HUES6 (cell line): ENCODE data around the gene CISTR.

Experiments
- H3K27ac ChIP-seq: 2 replicates; pipeline ENCODE4 v1.7.0; 2013; ENCODE audit warnings: low read depth, mild to moderate bottlenecking, low read length, inconsistent platforms
- H3K27me3 ChIP-seq: 2 replicates; pipeline ENCODE4 v1.6.1; 2013; ENCODE audit warnings: low read length; ENCODE audit not compliant: control insufficient read depth, insufficient read depth
- H3K36me3 ChIP-seq: 2 replicates; pipeline ENCODE4 v1.6.1; 2013; ENCODE audit warnings: low read length; ENCODE audit not compliant: control insufficient read depth, insufficient read depth
- H3K4me1 ChIP-seq: 2 replicates; pipeline ENCODE4 v1.6.1; 2013; ENCODE audit warnings: low read length; ENCODE audit not compliant: control insufficient read depth, insufficient read depth
- H3K4me3 ChIP-seq: 2 replicates; pipeline ENCODE4 v1.5.1; 2013; ENCODE audit warnings: low read depth, low read length
- H3K9ac ChIP-seq: one replicate; pipeline ENCODE4 v1.6.1; 2013; ENCODE audit warnings: mild to moderate bottlenecking, low read length
- H3K9me3 ChIP-seq: 2 replicates; pipeline ENCODE4 v1.6.1; 2013; ENCODE audit warnings: low read depth, low read length; ENCODE audit not compliant: control insufficient read depth, insufficient read depth

CISTR gene

DNA sequence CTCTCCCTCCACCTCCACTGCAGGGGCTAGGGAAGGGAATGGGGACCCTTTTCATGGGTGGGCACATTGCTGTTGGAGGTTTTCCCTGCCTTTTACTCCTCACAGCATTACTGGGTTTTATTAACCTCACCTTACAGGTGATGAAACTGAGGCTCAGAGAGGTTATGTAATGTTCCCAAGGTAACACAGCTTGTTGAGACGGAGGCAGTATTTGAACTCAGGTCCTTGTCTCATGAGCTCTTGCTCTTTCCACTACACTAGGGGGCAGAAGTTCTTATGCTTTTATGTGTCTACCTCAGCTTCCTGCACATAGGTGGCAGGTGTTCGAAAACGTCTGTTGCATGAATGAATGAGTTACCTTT is 11.7 kb downstream of the CISTR start:
- Histone ChIP-seq H3K27ac (no peak overlapping the region), H3K36me3 (no peaks in the 10 kb centered on the region), H3K27me3 (peaks cover 95% of the 10 kb centered on the region), H3K4me3 (peak overlapping the region; percentile 66), H3K9me3 (no peaks in the 10 kb centered on the region), H3K9ac (no peak overlapping the region), H3K4me1 (peaks cover 12% of the 10 kb centered on the region; the same call in 1 of the 2 replicates)

DNA sequence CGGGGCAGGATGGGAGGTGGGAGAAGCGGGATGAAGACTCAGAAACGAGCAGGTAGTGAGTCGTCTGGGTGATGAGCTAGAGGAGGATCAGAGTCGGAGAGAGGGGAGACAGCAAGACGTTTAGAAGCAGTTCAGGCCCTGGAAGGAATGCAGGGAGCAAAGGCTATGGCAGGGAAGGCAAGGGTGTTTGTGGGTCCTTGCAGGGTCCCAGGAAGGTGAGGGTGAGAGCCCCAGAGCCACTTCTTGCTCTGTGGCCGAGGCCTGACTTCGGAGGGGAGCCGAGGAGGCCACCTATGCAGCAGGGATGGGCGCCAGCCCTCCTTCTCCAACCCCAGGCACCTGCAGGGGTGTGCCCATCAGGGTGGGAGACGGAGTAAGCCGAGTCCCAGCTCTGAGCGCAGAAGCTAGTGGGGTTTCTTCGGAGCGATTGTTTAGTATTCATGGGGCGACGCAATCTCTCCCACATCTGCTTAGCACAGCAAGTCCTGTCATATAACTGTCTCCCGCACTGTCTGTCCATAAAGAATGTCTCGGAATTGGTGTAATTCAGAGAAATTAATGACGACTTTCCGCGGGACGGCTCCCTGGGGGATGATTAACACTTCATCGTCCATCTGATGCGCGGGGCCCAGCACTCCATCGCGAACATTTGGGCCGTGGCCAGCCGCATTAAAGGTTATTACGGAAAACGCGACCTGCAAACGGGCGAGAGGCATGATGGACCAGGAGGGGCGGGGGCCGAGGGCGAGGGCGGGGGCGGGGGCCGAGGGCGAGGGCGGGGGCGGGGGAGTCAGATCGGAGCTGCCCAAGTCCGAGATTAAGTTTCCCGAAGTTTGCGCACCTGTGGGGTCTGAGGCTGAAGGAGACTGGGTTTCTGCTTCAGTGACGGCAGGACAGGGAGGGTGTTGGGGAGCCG is 12.3 kb downstream of the CISTR start:
- peaks cover 12% of the 10 kb centered on the region; the same call in 1 of the 2 replicates for H3K4me1 ChIP-seq
- peak overlapping the region; percentile 66 for H3K4me3 ChIP-seq

DNA sequence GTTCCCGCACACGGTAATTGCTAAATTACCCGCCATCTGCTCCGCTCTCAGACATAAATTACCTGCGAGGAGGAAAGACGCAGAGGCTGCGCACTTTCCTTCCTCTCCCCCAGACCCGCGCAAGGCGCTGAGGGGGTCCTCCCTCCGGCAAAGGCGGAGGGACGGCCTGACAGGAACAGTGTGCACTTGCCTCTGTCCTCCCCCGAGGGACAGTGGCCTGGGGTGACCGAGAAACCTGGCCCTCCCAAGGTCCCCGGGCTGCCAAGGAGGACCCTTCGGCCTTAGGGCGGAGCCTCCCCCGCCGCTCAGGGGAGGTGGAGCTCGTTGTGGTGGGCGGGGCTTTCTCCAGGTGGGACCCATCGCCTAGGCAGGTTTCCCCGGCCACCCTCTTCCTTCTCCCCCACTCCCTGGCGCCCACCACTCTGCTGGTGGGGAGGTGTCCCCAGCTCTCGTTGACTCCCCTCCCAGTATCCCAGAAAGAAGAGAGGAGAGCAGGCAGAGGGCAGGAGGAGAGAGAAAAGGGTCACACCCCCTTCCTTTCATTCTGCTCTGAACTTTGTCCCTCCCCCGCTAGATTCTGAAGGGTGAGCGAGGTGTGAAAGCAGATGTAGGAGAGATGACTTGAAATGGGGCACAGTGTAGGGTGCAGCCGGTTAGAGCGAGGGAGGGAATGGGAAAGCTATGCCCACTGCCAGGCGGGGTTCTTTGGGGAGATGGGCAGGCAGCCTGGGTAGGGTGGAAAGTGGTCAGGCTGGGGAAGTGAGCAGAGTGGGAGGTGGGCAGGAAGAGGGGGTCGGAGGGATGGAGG is 13.2 kb downstream of the CISTR start:
- Histone ChIP-seq H3K36me3 (no peaks in the 10 kb centered on the region), H3K27ac (no peak overlapping the region), H3K27me3 (peaks cover 93% of the 10 kb centered on the region), H3K9me3 (no peaks in the 10 kb centered on the region), H3K9ac (peak overlapping the region; percentile 38), H3K4me1 (peaks cover 12% of the 10 kb centered on the region; the same call in 1 of the 2 replicates), H3K4me3 (peak overlapping the region; percentile 66)

More for the DNA sequence above, 12.3 kb downstream of the CISTR start:
- H3K9me3 ChIP-seq, result no peaks in the 10 kb centered on the region
- no peaks in the 10 kb centered on the region for H3K36me3 ChIP-seq
- H3K27me3 ChIP-seq, result peaks cover 95% of the 10 kb centered on the region
- H3K9ac ChIP-seq, result no peak overlapping the region
- H3K27ac ChIP-seq, result no peak overlapping the region

DNA sequence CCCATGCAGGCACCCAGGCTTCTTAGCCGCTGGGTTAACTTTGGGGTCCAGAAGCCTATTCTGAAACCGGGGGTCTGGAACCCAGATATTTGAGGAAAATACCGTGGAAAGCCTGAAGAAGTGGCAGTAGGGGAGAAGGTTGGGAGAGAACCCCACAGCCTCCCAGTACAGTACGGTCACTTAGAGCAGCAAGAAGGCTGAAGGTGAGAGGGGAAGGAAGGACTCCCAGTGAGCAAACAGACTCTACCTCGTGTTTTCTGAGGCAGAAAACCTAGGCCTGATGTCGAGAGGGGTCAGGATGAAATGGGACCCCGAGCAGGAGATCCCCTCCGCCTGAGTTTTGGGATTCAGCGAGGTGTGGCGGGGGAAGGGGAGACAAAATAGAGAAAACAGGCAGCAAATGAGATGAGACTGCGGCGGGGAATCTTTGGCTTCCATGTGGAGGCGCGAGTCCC is 13.8 kb downstream of the CISTR start:
- Histone ChIP-seq H3K27ac (no peak overlapping the region), H3K4me1 (peaks cover 12% of the 10 kb centered on the region; the same call in 1 of the 2 replicates), H3K9me3 (no peaks in the 10 kb centered on the region), H3K9ac (peak overlapping the region; percentile 38), H3K4me3 (peak overlapping the region; percentile 66), H3K36me3 (no peaks in the 10 kb centered on the region), H3K27me3 (peaks cover 88% of the 10 kb centered on the region)

DNA sequence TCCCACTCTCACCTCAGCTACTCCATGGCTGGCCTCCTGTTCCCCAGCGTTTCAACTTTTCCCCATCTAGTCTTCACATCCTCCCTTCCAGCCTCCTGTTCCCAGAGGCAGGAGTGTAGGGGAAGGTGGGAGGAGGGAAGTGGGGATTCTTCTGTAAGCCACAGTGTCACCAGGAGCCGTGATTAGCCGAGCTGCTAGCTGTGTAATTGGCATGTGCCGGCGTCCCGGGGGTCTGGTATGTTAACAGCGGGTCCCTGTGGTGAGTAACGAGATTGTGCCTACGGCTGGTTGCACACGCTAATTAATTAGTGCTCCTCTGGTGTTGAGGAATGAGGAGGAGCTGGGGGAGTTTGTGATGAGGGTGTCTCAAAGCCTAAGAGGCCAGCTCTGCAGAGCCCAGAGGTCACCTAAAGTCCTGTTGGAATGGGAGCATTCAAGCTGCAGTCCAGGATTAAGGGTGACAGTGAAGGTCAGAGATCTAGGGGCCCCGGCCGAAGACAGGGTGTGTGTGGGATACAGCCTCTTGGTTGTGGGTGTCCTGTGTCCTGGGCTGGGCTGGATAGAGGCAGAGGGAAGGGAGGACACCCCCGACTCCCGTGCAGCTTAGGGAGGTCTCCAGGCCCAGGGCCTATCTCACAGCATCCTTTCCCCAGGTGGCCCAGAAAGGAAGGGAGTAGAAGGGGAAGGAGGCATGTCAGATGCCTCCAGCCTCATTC is 14.5 kb downstream of the CISTR start:
- no peak overlapping the region for H3K27ac ChIP-seq
- no peak overlapping the region for H3K4me3 ChIP-seq
- no peak overlapping the region for H3K9ac ChIP-seq
- H3K4me1 ChIP-seq, result peaks cover 12% of the 10 kb centered on the region; the same call in 1 of the 2 replicates
- H3K27me3 ChIP-seq, result peaks cover 81% of the 10 kb centered on the region
- no peaks in the 10 kb centered on the region for H3K9me3 ChIP-seq
- H3K36me3 ChIP-seq, result no peaks in the 10 kb centered on the region

DNA sequence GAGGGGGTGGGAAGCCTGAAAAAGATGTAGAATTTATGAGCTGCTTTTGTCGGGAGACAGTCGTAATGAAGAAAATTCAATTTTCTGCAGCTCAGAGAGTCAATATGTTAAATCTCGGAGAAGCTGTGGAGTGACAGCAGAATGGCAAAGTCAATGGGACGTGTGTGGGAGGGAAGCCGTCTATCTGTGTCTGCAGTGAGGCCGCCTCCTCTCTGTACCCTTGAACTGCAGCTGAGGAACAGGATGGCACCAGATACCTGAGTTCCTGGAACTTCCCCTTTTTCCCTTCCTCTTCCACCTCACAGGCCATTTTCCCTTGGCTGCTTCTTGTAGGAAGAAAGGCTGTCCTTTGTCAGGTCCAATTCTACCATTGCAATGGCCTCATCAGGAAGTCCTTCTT is 15.2 kb downstream of the CISTR start:
- Histone ChIP-seq H3K27me3 (peaks cover 78% of the 10 kb centered on the region), H3K27ac (no peak overlapping the region), H3K36me3 (no peaks in the 10 kb centered on the region), H3K9me3 (no peaks in the 10 kb centered on the region), H3K4me3 (no peak overlapping the region), H3K4me1 (peaks cover 12% of the 10 kb centered on the region; the same call in 1 of the 2 replicates), H3K9ac (no peak overlapping the region)

DNA sequence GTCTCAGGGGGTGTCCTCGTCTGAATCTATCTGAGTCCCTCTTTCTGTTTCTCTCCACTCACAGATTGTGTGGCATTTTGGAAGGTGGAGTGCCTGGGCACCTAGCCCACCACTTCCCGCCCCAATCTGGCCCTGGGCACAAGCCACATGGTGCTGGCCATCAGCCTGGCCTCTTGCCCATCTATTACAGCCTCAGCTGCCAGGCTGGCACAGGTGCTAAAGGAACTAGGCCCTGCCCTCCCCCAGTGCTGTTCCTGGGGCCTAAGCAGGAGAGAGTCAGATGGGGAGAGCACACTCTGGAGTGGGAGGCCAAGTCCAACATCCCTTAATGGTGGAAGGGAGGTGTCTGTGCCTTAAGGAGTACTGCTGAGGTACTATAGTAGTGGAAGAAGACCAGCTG is 16.2 kb downstream of the CISTR start:
- peaks cover 12% of the 10 kb centered on the region; the same call in 1 of the 2 replicates for H3K4me1 ChIP-seq
- H3K4me3 ChIP-seq, result no peak overlapping the region
- H3K27me3 ChIP-seq, result peaks cover 67% of the 10 kb centered on the region
- no peak overlapping the region for H3K9ac ChIP-seq
- no peak overlapping the region for H3K27ac ChIP-seq
- H3K36me3 ChIP-seq, result no peaks in the 10 kb centered on the region
- H3K9me3 ChIP-seq, result no peaks in the 10 kb centered on the region

DNA sequence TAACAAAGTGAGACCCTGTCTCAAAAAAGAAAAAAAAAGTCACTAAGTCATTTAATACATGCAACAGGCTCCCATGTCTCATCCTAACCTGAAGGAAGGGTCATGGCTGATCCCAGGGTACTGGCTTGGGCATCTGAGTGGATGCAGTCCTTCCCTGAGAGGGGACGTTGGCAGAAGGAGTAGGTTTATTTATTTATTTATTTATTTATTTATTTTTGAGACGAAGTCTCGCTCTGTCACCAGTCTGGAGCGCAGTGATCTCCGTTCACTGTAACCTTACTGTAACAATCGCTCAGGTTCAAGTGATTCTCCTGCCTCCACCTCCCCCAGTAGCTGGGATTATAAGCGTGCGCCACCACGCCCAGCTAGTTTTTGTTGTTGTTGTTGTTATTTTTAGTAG is 17.4 kb downstream of the CISTR start:
- Histone ChIP-seq H3K36me3 (no peaks in the 10 kb centered on the region), H3K4me3 (no peak overlapping the region), H3K9ac (no peak overlapping the region), H3K9me3 (no peaks in the 10 kb centered on the region), H3K27ac (no peak overlapping the region), H3K27me3 (peaks cover 56% of the 10 kb centered on the region), H3K4me1 (peaks cover 9% of the 10 kb centered on the region; the same call in 1 of the 2 replicates)

DNA sequence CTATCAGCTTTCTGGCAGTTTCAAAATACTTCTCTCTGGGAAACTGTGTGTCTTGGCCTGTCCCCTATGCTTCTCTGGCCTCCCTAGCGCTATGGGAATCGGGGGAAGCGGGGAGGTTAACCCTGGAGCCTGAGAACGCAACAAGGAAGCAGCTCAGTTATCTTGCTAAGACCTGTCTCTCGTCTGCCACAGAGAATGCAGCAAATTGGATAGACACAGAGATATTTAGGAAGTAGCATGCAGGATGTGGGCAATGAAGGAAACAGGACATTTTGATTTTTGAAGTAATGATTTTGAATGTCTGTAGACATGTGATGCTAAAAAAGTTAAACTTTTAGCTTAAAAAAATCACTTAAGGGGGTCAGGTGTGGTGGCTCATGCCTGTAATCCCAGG is 18.0 kb downstream of the CISTR start:
- H3K27ac ChIP-seq, result no peak overlapping the region
- H3K4me1 ChIP-seq, result peaks cover 6% of the 10 kb centered on the region; the same call in 1 of the 2 replicates
- no peak overlapping the region for H3K4me3 ChIP-seq
- H3K36me3 ChIP-seq, result no peaks in the 10 kb centered on the region
- peaks cover 50% of the 10 kb centered on the region for H3K27me3 ChIP-seq
- H3K9ac ChIP-seq, result no peak overlapping the region
- H3K9me3 ChIP-seq, result no peaks in the 10 kb centered on the region

DNA sequence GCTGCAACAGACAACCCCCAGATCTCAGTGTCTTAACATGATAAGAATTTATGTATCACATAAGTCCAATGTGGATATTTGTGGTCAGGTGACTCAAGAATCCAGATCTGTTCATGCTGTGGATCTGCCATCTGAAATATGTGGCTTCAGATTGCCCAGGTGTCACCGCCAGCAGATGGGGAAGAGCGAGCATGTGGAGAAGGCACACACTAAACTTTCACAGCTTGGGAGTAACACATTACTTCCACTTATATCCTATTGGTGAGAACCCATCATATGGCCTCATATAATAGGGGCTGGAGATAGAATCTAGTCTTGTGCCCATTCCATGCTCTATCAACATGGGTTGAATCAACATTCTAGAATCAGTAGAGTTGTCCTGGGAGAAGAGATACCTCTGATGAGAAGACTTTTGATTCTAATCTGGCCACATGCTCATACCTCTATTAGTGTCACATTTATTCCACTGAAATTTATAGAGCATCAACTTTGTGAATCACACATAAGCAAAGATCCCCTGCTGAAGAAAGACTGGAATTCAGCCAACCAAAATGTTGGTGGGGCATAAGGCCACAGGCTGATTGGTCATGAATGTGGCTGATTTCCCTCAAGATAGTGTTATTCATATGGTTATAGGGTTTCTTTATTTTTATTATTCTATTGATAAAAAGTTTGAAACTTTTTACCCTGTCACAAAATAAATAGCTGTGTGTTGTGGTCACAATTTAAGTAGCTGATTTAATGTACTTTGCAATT is 18.6 kb downstream of the CISTR start:
- Histone ChIP-seq H3K27ac (no peak overlapping the region), H3K36me3 (no peaks in the 10 kb centered on the region), H3K27me3 (peaks cover 44% of the 10 kb centered on the region), H3K9ac (no peak overlapping the region), H3K9me3 (no peaks in the 10 kb centered on the region), H3K4me1 (peaks cover 9% of the 10 kb centered on the region), H3K4me3 (no peak overlapping the region)
